Activated CD4-positive, alpha-beta T cell treated with anti-CD3 and anti-CD28 coated beads, Interleukin-2, amount 10 ng/mL, durations not matched to agents 7 days and 5 days (primary cell): ENCODE results near the gene TIMM10. TPM values are rescaled to one million over a fixed set of nuclear protein-coding genes. Genes with fewer than 3 reads are reported as not detected.
"Not testable (repeated sequence)": the region's sequence is repeated elsewhere in the genome, so short reads cannot be mapped to it uniquely, and the experiment has no call there.

Experiments
- CTCF ChIA-PET: fragments of 350-600 bp; sonication (Branson Sonifier 250); formaldehyde crosslinking; loops from one replicate; lab custom pipeline; 2021; ENCODE audit warnings: antibody characterized with exemption; lab: Charles Lee
- POLR2A ChIA-PET: fragments of 350-600 bp; sonication (Branson Sonifier 250); formaldehyde crosslinking; loops from one replicate; lab custom pipeline; 2021; ENCODE audit warnings: antibody characterized with exemption; lab: Charles Lee
- DNase-seq: peaks from one replicate; pipeline ENCODE4 v3.0.0-alpha.2; 2020
- H3K27ac Mint-ChIP-seq: one replicate; pipeline ENCODE4 v1.8.0; 2021; ENCODE audit warnings: mild to moderate bottlenecking, moderate library complexity, mixed read lengths
- H3K27me3 Mint-ChIP-seq: one replicate; pipeline ENCODE4 v1.8.0; 2021; ENCODE audit warnings: mixed read lengths
- H3K36me3 Mint-ChIP-seq: one replicate; pipeline ENCODE4 v1.8.0; 2021; ENCODE audit warnings: low read depth, mixed read lengths
- H3K4me1 Mint-ChIP-seq: one replicate; pipeline ENCODE4 v1.8.0; 2021; ENCODE audit warnings: mixed read lengths
- H3K4me3 Mint-ChIP-seq: one replicate; pipeline ENCODE4 v1.8.0; 2021; ENCODE audit warnings: mild to moderate bottlenecking, moderate library complexity, mixed read lengths
- H3K9me3 Mint-ChIP-seq: one replicate; pipeline ENCODE4 v1.8.0; 2021; ENCODE audit warnings: mixed read lengths
- total RNA-seq, 2 experiments: library from RNA; stranded (reverse); gene quantifications; one replicate each; pipeline ENCODE4 v1.2.3, GENCODE V29; 2021

The TIMM10 gene
- total RNA-seq, 2 experiments from 2014 or later = 87.3 to 97.7 TPM

DNA sequence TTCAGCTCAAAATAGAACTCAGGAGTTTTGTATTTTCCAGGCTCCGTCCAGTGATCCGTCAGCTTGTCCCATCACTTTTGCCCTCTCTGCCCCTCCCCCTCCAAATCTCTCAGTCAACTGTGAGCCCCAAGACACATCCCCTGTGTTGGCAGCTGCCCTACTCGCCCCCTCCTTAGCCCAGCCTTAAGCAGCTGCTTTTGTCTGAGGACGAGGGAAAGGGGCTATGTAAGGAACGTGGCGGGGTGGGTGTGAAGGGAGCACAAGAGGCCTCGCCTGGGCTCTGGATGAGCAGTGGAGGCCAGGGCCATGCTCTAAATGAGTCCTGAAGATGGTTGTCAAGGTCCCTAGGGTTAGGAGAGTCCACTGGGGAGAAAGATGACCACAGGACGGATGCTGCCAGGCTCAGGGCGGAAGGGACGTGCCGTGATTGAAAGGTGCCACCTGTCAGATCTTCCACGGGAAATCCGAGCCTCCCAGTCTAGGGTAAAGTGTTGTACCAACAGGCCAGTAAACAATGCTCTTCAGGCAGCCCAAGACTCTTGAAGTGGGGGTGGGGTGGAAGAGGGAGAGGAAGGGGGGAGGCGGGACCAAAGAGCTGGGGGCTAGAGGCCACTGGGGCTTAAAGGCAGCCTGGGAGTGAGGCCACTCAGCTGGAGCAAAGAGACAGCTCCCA is 6.5 kb upstream of the TIMM10 start, which contains the start of gene SMTNL1:
SMTNL1 (plus strand) TSS at position 649 of the 673 bp plus-strand sequence. CDS start 5,048 bp downstream, outside the sequence.
- CTCF ChIA-PET = interaction anchor here (0.9 to 1.7 kb wide), 3 partner anchors 10 to 44 kb away, joined by 4 to 6 read pairs (median 6); no protein-coding TSS in a partner anchor
- Mint-ChIP-seq H3K27me3 (no peaks in the 10 kb centered on the region), H3K36me3 (peaks cover 17% of the 10 kb centered on the region), H3K4me1 (peaks cover 4% of the 10 kb centered on the region), H3K27ac (peak within 1 kb of the TSS; percentile 67), H3K9me3 (no peaks in the 10 kb centered on the region), H3K4me3 (no peak within 1 kb of the TSS)
- DNase-seq = no peak
- POLR2A ChIA-PET = no interaction called here

DNA sequence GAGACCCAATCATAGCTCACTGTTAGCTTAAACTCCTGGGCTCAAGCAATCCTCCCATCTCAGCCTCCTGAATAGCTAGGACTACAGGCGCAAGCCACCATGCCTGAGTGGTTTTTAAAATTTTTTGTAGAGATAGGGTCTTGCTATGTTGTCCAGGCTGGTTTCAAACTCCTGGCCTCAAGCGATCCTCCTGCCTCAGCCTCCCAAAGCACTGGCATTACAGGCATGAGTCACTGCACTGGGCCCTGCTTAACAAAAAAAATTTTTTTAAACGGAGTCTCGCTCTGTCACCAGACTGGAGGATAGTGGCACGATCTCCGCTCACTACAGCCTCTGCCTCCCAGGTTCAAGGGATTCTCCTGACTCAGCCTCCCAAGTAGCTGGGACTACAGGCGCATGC is 3.9 kb upstream of the TIMM10 start:
- CTCF ChIA-PET = interaction anchor here (0.8 to 1.2 kb wide), 4 partner anchors 29 to 204 kb away, joined by 3 to 6 read pairs (median 4); partner anchors contain the start of gene UBE2L6
- H3K4me3 Mint-ChIP-seq, H3K9me3 Mint-ChIP-seq, H3K27ac Mint-ChIP-seq, H3K27me3 Mint-ChIP-seq, DNase-seq, H3K36me3 Mint-ChIP-seq, POLR2A ChIA-PET: not testable (repeated sequence)
- peaks cover 22% of the 10 kb centered on the region for H3K4me1 Mint-ChIP-seq

DNA sequence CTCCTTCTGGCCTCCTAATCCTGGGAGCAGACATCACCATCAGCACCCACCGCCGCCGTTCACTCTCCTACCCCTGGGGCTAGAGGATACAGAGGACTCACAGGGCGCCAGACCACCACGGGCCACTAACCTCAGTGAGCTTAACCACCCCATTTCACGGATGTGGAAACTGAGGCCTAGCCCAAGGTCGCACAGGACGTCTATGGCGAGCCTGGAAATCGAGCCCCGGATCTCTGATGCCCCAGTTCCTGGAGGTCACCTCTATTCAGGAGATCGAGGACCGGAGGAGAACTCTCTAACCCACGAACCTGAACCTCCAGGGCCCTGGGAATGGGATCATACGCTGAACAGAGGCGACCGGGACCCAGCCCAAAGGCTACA is 349 bp downstream of the TIMM10 start:
- peaks cover 47% of the 10 kb centered on the region for H3K4me1 Mint-ChIP-seq

DNA sequence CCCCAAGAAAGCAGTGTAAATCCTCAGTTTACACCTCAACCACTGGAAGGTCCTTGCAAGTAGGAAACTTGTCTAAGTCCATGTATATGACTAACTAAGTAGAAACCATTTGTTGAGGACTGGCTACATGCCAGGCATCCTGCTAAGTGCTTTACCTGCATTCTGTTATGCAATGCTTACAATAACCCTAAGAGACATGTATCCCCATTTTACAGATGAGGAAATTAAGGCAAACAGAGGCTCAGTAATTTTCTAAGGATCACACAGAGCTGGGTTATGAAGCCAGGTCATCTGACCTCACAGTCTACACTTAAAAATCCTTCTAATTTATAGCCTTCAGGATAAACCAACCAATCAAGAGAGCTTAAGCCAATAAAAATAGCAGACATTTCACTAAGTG is 1.5 kb downstream of the TIMM10 start:
- no peak overlapping the region for H3K27ac Mint-ChIP-seq
- no peaks in the 10 kb centered on the region for H3K9me3 Mint-ChIP-seq
- no peaks in the 10 kb centered on the region for H3K27me3 Mint-ChIP-seq
- CTCF ChIA-PET = interaction anchor here (1.0 to 6.2 kb wide), 4 partner anchors 35 to 210 kb away, joined by 3 to 50 read pairs (median 19); partner anchors contain the start of gene RTN4RL2
- peaks cover 23% of the 10 kb centered on the region for H3K36me3 Mint-ChIP-seq
- H3K4me3 Mint-ChIP-seq = peak overlapping the region; percentile 33
- no peak for DNase-seq
- peaks cover 47% of the 10 kb centered on the region for H3K4me1 Mint-ChIP-seq
- POLR2A ChIA-PET = no interaction called here

More for the DNA sequence above, 349 bp downstream of the TIMM10 start:
- peak overlapping the region; percentile 96 for H3K27ac Mint-ChIP-seq
- peak overlapping the region; percentile 93 for H3K4me3 Mint-ChIP-seq
- ChIA-PET CTCF (interaction anchor here (1.0 to 2.0 kb wide), 4 partner anchors 27 to 209 kb away, joined by 3 to 6 read pairs (median 4); partner anchors contain the start of gene UBE2L6), POLR2A (interaction anchor here (1.1 kb wide), 1 partner anchor 15 kb away, joined by 3 read pairs; the partner anchor contains the start of gene SLC43A1)
- H3K27me3 Mint-ChIP-seq = no peaks in the 10 kb centered on the region
- no peaks in the 10 kb centered on the region for H3K9me3 Mint-ChIP-seq
- peak; percentile 25 for DNase-seq
- peaks cover 18% of the 10 kb centered on the region for H3K36me3 Mint-ChIP-seq

DNA sequence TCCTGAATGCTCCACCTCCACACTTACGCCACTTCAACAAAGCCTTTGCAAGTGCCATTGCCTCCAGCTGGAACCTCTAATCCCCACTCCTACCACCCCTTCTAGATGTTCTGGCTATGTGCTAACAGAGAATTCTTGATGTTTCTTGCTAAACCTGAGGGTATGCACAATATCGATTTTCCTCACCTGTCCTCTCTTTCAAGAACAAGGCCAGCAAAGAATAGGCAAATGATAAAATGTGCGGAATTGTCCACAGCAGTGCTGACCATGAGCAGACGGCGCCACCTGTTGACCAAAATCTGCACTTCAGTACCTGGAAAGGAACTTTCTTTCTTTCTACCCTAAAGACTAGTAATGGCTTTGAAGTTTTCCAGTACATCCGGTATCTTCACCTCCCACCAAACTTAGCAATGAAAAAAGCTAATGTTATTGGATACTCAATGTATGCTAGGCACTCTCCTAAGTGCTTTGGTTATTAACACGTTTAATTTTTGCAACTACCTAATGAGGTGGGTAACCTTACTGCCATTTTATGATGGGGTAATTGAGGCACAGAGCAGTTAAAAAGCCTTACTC is 3.4 kb downstream of the TIMM10 start:
- Mint-ChIP-seq H3K4me3 (no peak overlapping the region), H3K27ac (peak overlapping the region; percentile 39), H3K9me3 (no peaks in the 10 kb centered on the region), H3K36me3 (peaks cover 20% of the 10 kb centered on the region), H3K27me3 (no peaks in the 10 kb centered on the region), H3K4me1 (peaks cover 43% of the 10 kb centered on the region)
- CTCF ChIA-PET = interaction anchor here (0.6 to 6.2 kb wide), 22 partner anchors 10 to 187 kb away, joined by 3 to 50 read pairs (median 4); partner anchors contain the start of genes RTN4RL2, SLC43A1 and SMTNL1
- peak; percentile 81 for DNase-seq
- POLR2A ChIA-PET = interaction anchor here (0.6 to 1.0 kb wide), 2 partner anchors 35 to 44 kb away, joined by 3 read pairs; no protein-coding TSS in a partner anchor

DNA sequence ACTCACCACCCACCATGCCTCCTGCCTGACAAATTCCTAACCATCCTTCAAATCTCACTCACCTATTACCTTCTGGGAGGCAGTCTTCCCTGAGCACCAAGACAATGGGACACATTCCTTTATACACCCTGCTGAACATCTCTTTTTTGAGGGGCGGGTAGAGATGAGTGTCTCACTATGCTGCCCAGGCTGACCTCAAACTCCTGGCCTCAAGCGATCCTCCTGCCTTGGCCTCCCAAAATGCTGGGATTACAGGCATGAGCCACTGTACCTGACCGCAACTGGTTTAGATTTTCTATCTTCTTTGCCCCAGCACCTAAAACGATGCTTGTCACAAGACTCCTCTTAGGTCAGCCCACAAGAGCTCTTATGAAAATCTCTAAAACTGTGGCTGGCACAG is 7.1 kb downstream of the TIMM10 start:
- CTCF ChIA-PET = interaction anchor here (1.7 to 6.2 kb wide), 3 partner anchors 8 to 65 kb away, joined by 6 to 30 read pairs (median 16); partner anchors contain the start of genes RTN4RL2 and SLC43A1
- POLR2A ChIA-PET = interaction anchor here (0.8 kb wide), 1 partner anchor 26 kb away, joined by 3 read pairs; no protein-coding TSS in a partner anchor

DNA sequence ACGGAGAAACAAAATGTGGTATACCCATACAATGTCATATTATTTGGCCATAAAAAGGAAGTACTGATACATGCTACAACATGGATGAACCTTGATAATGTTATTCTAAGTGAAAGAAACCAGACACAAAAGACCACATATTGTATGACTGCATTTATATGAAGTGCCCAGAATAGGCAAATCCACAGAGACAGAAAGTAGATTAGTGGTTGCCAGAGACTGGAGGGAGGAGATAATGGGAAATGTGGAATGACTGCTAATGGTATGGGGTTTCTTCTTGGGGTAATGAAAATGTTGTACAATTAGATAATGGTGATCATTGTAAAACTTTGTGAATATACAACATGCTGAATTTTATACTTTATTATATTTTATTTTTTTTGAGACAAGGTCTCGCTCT is 9.4 kb downstream of the TIMM10 start:
- ChIA-PET CTCF (interaction anchor here (0.6 to 1.3 kb wide), 4 partner anchors 28 to 1034 kb away, joined by 3 read pairs; no protein-coding TSS in a partner anchor), POLR2A (no interaction called here)
- Mint-ChIP-seq H3K27me3 (no peaks in the 10 kb centered on the region), H3K27ac (no peak overlapping the region), H3K36me3 (peaks cover 8% of the 10 kb centered on the region), H3K4me1 (peaks cover 2% of the 10 kb centered on the region), H3K4me3 (no peak overlapping the region), H3K9me3 (no peaks in the 10 kb centered on the region)
- DNase-seq = no peak

More for the DNA sequence above, 7.1 kb downstream of the TIMM10 start:
- no peak for DNase-seq
- Mint-ChIP-seq H3K4me3 (no peak overlapping the region), H3K27me3 (no peaks in the 10 kb centered on the region), H3K36me3 (peaks cover 20% of the 10 kb centered on the region), H3K4me1 (peaks cover 17% of the 10 kb centered on the region), H3K9me3 (no peaks in the 10 kb centered on the region), H3K27ac (no peak overlapping the region)

DNA sequence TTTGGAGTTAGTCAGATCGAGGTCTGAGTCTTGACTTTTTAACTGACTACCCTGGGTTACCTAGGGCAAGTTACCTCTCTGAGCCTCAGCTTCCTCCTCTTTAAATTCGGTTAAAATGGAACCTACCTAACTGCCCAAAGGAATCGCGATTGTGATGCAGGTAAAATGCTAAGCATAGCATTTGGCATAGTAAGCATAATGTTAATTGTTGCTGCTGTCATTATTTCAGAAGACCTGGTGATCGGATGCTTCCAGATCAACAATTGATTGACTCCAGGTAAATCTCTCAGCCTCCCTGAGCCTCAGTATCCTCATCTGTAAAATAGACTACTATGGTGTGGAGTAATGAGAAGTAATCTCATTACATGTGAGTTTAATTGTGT is 14.5 kb downstream of the TIMM10 start:
- no peaks in the 10 kb centered on the region for H3K27me3 Mint-ChIP-seq

DNA sequence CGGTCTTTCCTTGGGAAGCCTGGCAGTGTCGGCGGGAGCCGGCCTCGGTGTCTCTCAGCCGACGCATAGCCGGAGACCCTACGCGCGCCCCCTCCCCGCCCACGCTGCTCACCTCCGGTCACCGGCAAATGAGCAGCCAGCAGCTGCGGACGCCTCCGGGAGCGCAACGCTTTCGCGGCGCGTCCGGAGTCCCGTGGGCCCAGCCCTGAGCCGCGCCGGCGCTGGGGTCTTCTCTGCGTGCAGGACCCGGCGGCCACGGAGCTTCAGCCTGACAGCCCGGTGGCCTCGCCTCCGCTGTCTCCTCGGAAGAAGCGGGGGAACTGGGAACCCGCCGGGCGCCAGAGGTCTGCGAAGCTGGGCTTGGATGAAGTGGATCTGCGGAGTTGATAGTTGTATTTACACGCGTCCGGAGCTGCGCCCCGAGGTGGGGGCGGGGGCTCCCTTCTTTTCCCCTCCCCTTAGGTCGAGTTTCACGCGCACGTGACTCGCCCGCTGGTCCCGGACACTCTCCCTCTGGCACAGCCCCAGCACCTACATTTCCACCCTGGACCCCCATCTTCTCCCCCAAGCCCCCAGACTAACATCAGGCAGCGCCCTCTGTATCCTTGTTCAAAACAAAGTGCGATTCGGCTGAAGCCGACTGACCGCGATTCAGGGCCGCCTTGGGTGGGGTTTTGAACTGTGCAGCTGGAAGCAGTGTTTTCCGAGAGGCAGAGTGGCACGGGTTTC is 15.1 kb downstream of the TIMM10 start, which contains the start of gene SLC43A1:
SLC43A1 (minus strand) TSS at position 371 of the 729 bp plus-strand sequence. CDS start 1,591 bp downstream, outside the sequence.
- H3K4me1 Mint-ChIP-seq = peaks cover 31% of the 10 kb centered on the region
- peak within 1 kb of the TSS; percentile 94 for H3K27ac Mint-ChIP-seq
- peaks cover 2% of the 10 kb centered on the region for H3K36me3 Mint-ChIP-seq
- POLR2A ChIA-PET = interaction anchor here (1.2 kb wide), 1 partner anchor 15 kb away, joined by 3 read pairs; the partner anchor contains the start of gene TIMM10
- no peaks in the 10 kb centered on the region for H3K9me3 Mint-ChIP-seq
- peak within 1 kb of the TSS; percentile 99 for H3K4me3 Mint-ChIP-seq
- CTCF ChIA-PET = interaction anchor here (0.7 to 6.5 kb wide), 10 partner anchors 9 to 129 kb away, joined by 3 to 49 read pairs (median 7); partner anchors contain the start of gene RTN4RL2
- peak; percentile 36 for DNase-seq
- no peaks in the 10 kb centered on the region for H3K27me3 Mint-ChIP-seq

More for the DNA sequence above, 14.5 kb downstream of the TIMM10 start:
- CTCF ChIA-PET = interaction anchor here (0.7 to 6.5 kb wide), 9 partner anchors 8 to 129 kb away, joined by 3 to 49 read pairs (median 4); partner anchors contain the start of gene RTN4RL2
- Mint-ChIP-seq H3K4me1 (peaks cover 31% of the 10 kb centered on the region), H3K4me3 (peak overlapping the region; percentile 99), H3K27ac (peak overlapping the region; percentile 88), H3K9me3 (no peaks in the 10 kb centered on the region), H3K36me3 (peaks cover 2% of the 10 kb centered on the region)
- no peak for DNase-seq
- POLR2A ChIA-PET = interaction anchor here (1.2 kb wide), 1 partner anchor 15 kb away, joined by 3 read pairs; the partner anchor contains the start of gene TIMM10

DNA sequence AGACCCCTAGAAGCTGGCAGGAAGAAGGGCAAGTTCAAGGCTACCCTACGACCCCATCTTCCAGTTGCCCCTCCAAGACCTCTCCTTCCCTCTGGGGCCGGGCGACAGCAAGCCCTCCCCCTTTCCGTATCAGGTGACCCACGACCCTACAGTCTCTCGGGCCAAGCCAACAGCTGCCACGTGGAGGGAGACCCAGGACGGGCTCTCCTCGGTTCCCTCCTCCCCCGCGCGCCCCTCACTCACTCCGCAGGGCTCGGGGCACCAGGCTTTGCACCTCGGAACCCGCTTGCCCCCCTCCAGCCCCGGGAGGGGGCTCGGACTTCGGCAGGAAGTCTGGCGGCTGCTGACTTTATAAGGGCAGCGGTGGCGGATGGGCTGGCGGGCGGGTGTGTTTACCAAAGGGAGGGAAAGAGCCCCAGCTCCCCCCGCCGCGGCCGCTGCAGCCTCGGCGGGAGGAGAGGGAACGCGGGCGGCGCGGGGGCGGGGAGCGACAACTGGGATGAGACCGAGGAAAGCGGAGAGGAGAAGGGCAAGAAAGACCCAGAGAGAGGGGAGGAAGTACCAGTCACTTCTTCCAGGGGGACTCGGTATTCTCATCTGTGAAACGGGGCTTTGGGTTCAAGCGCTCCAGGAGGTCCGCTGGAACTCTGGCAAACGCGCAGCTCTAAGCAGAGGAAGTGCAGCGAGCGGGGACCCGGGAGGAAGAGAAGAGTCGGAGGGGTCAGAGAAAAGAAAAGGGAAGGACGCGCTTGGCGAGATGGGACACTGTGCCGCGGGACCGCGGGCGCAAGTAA is 15.8 kb downstream of the TIMM10 start:
- peaks cover 31% of the 10 kb centered on the region for H3K4me1 Mint-ChIP-seq
- peak overlapping the region; percentile 94 for H3K27ac Mint-ChIP-seq
- peak; percentile 66 for DNase-seq
- ChIA-PET CTCF (interaction anchor here (0.9 to 6.5 kb wide), 10 partner anchors 9 to 98 kb away, joined by 3 to 49 read pairs (median 7); partner anchors contain the start of gene RTN4RL2), POLR2A (interaction anchor here (1.2 kb wide), 1 partner anchor 16 kb away, joined by 3 read pairs; the partner anchor contains the start of gene TIMM10)
- no peaks in the 10 kb centered on the region for H3K9me3 Mint-ChIP-seq
- peaks cover 2% of the 10 kb centered on the region for H3K36me3 Mint-ChIP-seq
- H3K27me3 Mint-ChIP-seq = no peaks in the 10 kb centered on the region
- H3K4me3 Mint-ChIP-seq = peak overlapping the region; percentile 99
